Measurements from ENCODE around the gene EIF3K.

GRCh38 chr19:38661996-38662395 lies 43.0 kb downstream of the EIF3K start:
- no peak for TF ChIP-seq POLR2A (IDR thresholded peaks at IDR 0.05; ENCODE audit: low read length)
- TF ChIP-seq CBX8 (IDR thresholded peaks at IDR 0.05): no peak
- no peak for TF ChIP-seq RFX5 (IDR thresholded peaks at IDR 0.05)
- TF ChIP-seq EP300 (IDR thresholded peaks at IDR 0.05): no peak
- no peak for TF ChIP-seq CTCF (IDR thresholded peaks at IDR 0.05)
- no peak for TF ChIP-seq USF2 (IDR thresholded peaks at IDR 0.05)
- no peak for TF ChIP-seq KDM1A (IDR thresholded peaks at IDR 0.05; ENCODE audit: low read depth)
- no peak for TF ChIP-seq RAD21 (conservative IDR thresholded peaks at IDR 0.05 in 1 of 2, IDR thresholded peaks at IDR 0.05 in 1 of 2)
